Tibial nerve (tissue), 3 donors: ENCODE results near the gene CD93.

Experiments used
- CTCF ChIP-seq, 5 experiments: fragments of 200-600 bp in 3 of 5; fragments of 450-650 bp in 2 of 5; sonication (generic) in 3 of 5; IDR thresholded peaks; one replicate each; pipeline ENCODE4 v1.5.1; 2016 to 2019; ENCODE audit warnings: antibody characterized with exemption in 5 of 5, mild to moderate bottlenecking in 3 of 5, moderate library complexity in 2 of 5
- POLR2A ChIP-seq, 2 donors: fragments of 450-650 bp; IDR thresholded peaks; one replicate each; pipeline ENCODE4 v1.6.1; 2017; ENCODE audit warnings: antibody characterized with exemption in 2 of 2, mild to moderate bottlenecking in 2 of 2, moderate library complexity in 2 of 2

- TF ChIP-seq CTCF (IDR thresholded peaks at IDR 0.05) (no peak), POLR2A (IDR thresholded peaks at IDR 0.05) (no peak)
Measured at GRCh38 chr20:23063581-23063980, 22.5 kb downstream of the CD93 start.
